ENCODE data around the gene STUM.

GRCh38 chr1:226534098-226534497 lies 14.5 kb upstream of the STUM start:
- TF ChIP-seq EZH2 (IDR thresholded peaks at IDR 0.05) (no peak), POLR2AphosphoS5 (IDR thresholded peaks at IDR 0.05; ENCODE audit: borderline replicate concordance, low read depth, low read length) (no peak)
